Testis (tissue), 3 donors: ENCODE data around the gene GPR157. TPM values are rescaled to one million over a fixed set of nuclear protein-coding genes. Genes with fewer than 3 reads are reported as not detected.

ENCODE experiments used
- DNase-seq: peaks from one replicate; pipeline ENCODE4 v3.0.0-alpha.2; 2019
- H3K27ac ChIP-seq, 2 donors: fragments of 200-600 bp; sonication (generic); one replicate each; pipeline ENCODE4 v1.5.1; 2019
- H3K27me3 ChIP-seq: fragments of 200-600 bp; sonication (generic); one replicate; pipeline ENCODE4 v1.5.1; 2019
- H3K36me3 ChIP-seq: fragments of 200-600 bp; sonication (generic); one replicate; pipeline ENCODE4 v1.5.1; 2017; ENCODE audit warnings: low read depth; ENCODE audit errors: missing control alignments
- H3K4me1 ChIP-seq: fragments of 200-600 bp; sonication (generic); one replicate; pipeline ENCODE4 v1.5.1; 2019
- H3K4me3 ChIP-seq, 2 donors: fragments of 200-600 bp; sonication (generic); one replicate each; pipeline ENCODE4 v1.5.1; 2017 to 2019
- H3K9me3 ChIP-seq: fragments of 200-600 bp; sonication (generic); one replicate; pipeline ENCODE4 v1.5.1; 2017
- CTCF ChIP-seq, 3 experiments: fragments of 450-650 bp in 2 of 3; fragments of 200-600 bp in 1 of 3; sonication (generic) in 1 of 3; IDR thresholded peaks; one replicate each; pipeline ENCODE4 v1.5.1; 2016 to 2019; ENCODE audit warnings: antibody characterized with exemption in 3 of 3, mild to moderate bottlenecking in 2 of 3, moderate library complexity in 1 of 3
- POLR2A ChIP-seq: fragments of 450-650 bp; IDR thresholded peaks from one replicate; pipeline ENCODE4 v1.6.1; 2017; ENCODE audit warnings: antibody characterized with exemption, mild to moderate bottlenecking, moderate library complexity
- WGBS, 2 donors: methylation state at CpG; one replicate each; pipeline ENCODE4 v1.1.5; 2018; 5-methylcytosine and 5-hydroxymethylcytosine counted together
- intact Hi-C: fragments of 100-400 bp; cut with DNase I; formaldehyde crosslinking; loops from one replicate; pipeline ENCODE4 v1.15.1; 2023; ENCODE audit warnings: low total_unique reads
- polyA plus RNA-seq: library from polyadenylated mRNA; stranded (reverse); fragments of 350-450 nt; fragmentation: Illumina TruSeq; extraction: RNeasy Lipid Tissue Mini Kit (QIAGEN cat#74804); gene quantifications from one replicate; pipeline ENCODE4 v1.2.3, GENCODE V29; 2014; ENCODE audit warnings: low read depth, low replicate concordance; ENCODE audit not compliant: insufficient read depth
- total RNA-seq, 2 donors: library from RNA; depleted of rRNA; stranded (reverse); fragments of >200 nt; gene quantifications; one replicate each; pipeline ENCODE4 v1.2.3, GENCODE V29; 2016

GPR157 gene
- total and polyA plus RNA-seq, 3 donors from 2014 or later = 4.1 to 11.7 (median 8.8) TPM

- H3K4me1 ChIP-seq = no peaks in the 10 kb centered on the region
- TF ChIP-seq POLR2A (no peak), CTCF (IDR thresholded peaks at IDR 0.05) (no peak)
- intact Hi-C loops = no loop called here
- no peaks in the 10 kb centered on the region for H3K36me3 ChIP-seq
- no peak for DNase-seq
- H3K27ac ChIP-seq = no peak overlapping the region
- 84 to 87% methylated on average over 19 to 22 of the region's 22 CpGs for WGBS, 2 donors
- no peaks in the 10 kb centered on the region for H3K9me3 ChIP-seq
- H3K27me3 ChIP-seq = no peaks in the 10 kb centered on the region
- H3K4me3 ChIP-seq = no peak overlapping the region
Observed at GRCh38 chr1:9121496-9122409, 7.1 kb downstream of the GPR157 start.

- DNase-seq = no peak
- Histone ChIP-seq H3K27me3 (no peaks in the 10 kb centered on the region), H3K36me3 (no peaks in the 10 kb centered on the region), H3K4me1 (no peaks in the 10 kb centered on the region), H3K4me3 (no peak overlapping the region), H3K27ac (no peak overlapping the region), H3K9me3 (no peaks in the 10 kb centered on the region)
- TF ChIP-seq POLR2A (no peak), CTCF (IDR thresholded peaks at IDR 0.05) (no peak)
- intact Hi-C loops = no loop called here
- WGBS, 2 donors = 65 to 67% methylated on average over 8 to 9 of the region's 9 CpGs
Observed at GRCh38 chr1:9120312-9120958, 8.5 kb downstream of the GPR157 start.

- Histone ChIP-seq H3K36me3 (no peaks in the 10 kb centered on the region), H3K27ac (no peak overlapping the region), H3K27me3 (no peaks in the 10 kb centered on the region), H3K4me1 (no peaks in the 10 kb centered on the region), H3K9me3 (no peaks in the 10 kb centered on the region), H3K4me3 (no peak overlapping the region)
- WGBS, 2 donors = 74 to 93% methylated on average over 6 to 9 of the region's 9 CpGs
- intact Hi-C loops = no loop called here
- TF ChIP-seq CTCF (IDR thresholded peaks at IDR 0.05) (no peak), POLR2A (no peak)
- no peak for DNase-seq
Observed at GRCh38 chr1:9119745-9120144, 9.2 kb downstream of the GPR157 start.

GRCh38 chr1:9118186-9118585 lies 10.7 kb downstream of the GPR157 start:
- 82 to 97% methylated on average over 7 of the region's 7 CpGs for WGBS, 2 donors
- intact Hi-C loops = no loop called here
- TF ChIP-seq POLR2A (no peak), CTCF (IDR thresholded peaks at IDR 0.05) (no peak)

More at GRCh38 chr1:9118186-9118585, 10.7 kb downstream of the GPR157 start:
- Histone ChIP-seq H3K4me3 (no peak overlapping the region), H3K4me1 (no peaks in the 10 kb centered on the region), H3K36me3 (no peaks in the 10 kb centered on the region), H3K27me3 (no peaks in the 10 kb centered on the region), H3K9me3 (no peaks in the 10 kb centered on the region), H3K27ac (no peak overlapping the region)
- no peak for DNase-seq
